GM12892 (cell line): ENCODE results near the gene RAP1A.

Experiments used
- POLR2A ChIP-seq: IDR thresholded peaks from 2 replicates; pipeline ENCODE4 v1.6.1; 2011; ENCODE audit warnings: low read depth, low read length, control low read depth
- TAF1 ChIP-seq: IDR thresholded peaks from 2 replicates; pipeline ENCODE4 v1.6.1; 2011; ENCODE audit warnings: low read depth, mild to moderate bottlenecking, control low read depth, low read length, borderline replicate concordance

DNA sequence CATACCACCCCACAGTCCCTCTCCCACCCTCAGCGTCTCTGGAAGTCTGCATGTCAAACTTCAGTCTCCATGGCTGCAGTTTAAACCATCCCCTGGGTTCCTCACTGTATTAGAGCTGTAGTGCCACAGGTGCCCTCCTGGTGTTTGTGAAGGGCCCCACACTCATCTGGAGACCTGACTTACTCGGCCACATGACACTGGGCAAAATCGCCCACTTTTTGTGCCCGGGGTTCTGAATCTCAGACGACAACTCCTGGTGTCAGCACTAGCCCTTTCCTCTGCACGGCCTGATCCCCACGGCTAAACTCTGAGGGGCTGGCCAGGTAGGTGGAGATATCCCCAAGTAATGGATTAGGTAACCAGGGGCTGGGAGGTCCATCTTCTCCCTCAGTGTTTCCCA lies 113.1 kb downstream of the RAP1A start:
- TF ChIP-seq POLR2A, result no peak
- TF ChIP-seq TAF1, result no peak
